ENCODE measurements around the gene NR2E3. TPM values are rescaled to one million over a fixed set of nuclear protein-coding genes. Genes with fewer than 3 reads are reported as not detected.

NR2E3 gene
- total and polyA plus RNA-seq, 11 donors, result 0.07 to 0.25 (median 0.16) TPM; not detected in 7

DNA sequence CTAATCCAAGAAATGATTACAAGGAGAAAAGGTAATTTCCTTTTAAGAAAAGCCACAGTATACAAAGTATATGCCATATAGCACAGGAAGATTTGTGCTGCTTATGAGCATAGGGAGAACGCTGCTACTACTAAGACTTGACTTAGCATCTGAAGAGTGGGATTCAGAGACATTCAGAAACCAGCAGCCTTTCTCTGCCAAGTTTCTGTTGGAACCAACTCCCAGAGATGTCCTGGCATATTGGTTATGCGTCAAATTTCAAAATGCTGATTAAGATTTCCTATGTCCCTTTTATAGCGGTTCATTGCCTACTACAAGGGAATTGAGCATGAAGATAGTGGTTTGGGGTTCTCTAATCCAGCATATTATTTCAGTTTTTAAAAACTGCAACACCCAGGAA lies 4.9 kb downstream of the NR2E3 start:
- intact Hi-C loops (cut with DNase I), result no loop called here
- H3K27ac ChIP-seq, result no peak overlapping the region
- 88 to 94% (median 89%) methylated on average over 3 of the region's 3 CpGs for WGBS, 4 donors
- H3K9me3 ChIP-seq, result peaks cover 0 to 18% (median 6%) of the 10 kb centered on the region in 12 donors
- no peak for ATAC-seq
- TF ChIP-seq, protein P1, sequence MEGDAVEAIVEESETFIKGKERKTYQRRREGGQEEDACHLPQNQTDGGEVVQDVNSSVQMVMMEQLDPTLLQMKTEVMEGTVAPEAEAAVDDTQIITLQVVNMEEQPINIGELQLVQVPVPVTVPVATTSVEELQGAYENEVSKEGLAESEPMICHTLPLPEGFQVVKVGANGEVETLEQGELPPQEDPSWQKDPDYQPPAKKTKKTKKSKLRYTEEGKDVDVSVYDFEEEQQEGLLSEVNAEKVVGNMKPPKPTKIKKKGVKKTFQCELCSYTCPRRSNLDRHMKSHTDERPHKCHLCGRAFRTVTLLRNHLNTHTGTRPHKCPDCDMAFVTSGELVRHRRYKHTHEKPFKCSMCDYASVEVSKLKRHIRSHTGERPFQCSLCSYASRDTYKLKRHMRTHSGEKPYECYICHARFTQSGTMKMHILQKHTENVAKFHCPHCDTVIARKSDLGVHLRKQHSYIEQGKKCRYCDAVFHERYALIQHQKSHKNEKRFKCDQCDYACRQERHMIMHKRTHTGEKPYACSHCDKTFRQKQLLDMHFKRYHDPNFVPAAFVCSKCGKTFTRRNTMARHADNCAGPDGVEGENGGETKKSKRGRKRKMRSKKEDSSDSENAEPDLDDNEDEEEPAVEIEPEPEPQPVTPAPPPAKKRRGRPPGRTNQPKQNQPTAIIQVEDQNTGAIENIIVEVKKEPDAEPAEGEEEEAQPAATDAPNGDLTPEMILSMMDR (IDR thresholded peaks at IDR 0.05), result no peak
- TF ChIP-seq POLR2A (IDR thresholded peaks at IDR 0.05), result no peak
- no peak for DNase-seq
- H3K4me1 ChIP-seq, result peaks cover 0 to 10% (median 0%) of the 10 kb centered on the region in 12 donors
- H3K4me3 ChIP-seq, result no peak overlapping the region
- H3K27me3 ChIP-seq, result no peaks in the 10 kb centered on the region
- H3K36me3 ChIP-seq, result no peaks in the 10 kb centered on the region

DNA sequence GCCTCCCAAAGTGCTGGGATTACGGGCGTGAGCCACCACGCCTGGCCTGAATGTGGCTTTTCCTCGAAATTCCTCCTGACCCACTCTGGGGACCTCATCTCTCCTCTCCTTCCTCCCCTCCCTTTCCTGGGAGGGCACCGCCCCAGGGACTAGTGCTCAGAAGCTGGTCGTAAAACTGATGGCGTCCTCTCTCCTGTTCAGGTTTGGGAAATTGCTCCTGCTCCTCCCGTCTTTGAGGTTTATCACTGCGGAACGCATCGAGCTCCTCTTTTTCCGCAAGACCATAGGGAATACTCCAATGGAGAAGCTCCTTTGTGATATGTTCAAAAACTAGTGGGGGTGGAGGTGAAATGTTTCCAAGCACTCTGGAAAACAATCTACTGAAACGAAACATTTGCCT lies 7.0 kb downstream of the NR2E3 start:
- no peak for TF ChIP-seq POLR2A (IDR thresholded peaks at IDR 0.05)
- TF ChIP-seq, protein P1 (IDR thresholded peaks at IDR 0.05), result no peak
- Histone ChIP-seq H3K27me3 (no peaks in the 10 kb centered on the region), H3K9me3 (peaks cover 0 to 38% (median 19%) of the 10 kb centered on the region in 12 donors), H3K36me3 (peaks cover 0 to 5% (median 3%) of the 10 kb centered on the region in 9 donors), H3K27ac (no peak overlapping the region), H3K4me1 (peaks cover 0 to 10% (median 0%) of the 10 kb centered on the region in 12 donors), H3K4me3 (no peak overlapping the region)
- ATAC-seq, result no peak
- intact Hi-C loops (cut with DNase I), result no loop called here
- no peak for DNase-seq
- WGBS, 4 donors, result 94 to 99% (median 95%) methylated on average over 13 of the region's 13 CpGs

DNA sequence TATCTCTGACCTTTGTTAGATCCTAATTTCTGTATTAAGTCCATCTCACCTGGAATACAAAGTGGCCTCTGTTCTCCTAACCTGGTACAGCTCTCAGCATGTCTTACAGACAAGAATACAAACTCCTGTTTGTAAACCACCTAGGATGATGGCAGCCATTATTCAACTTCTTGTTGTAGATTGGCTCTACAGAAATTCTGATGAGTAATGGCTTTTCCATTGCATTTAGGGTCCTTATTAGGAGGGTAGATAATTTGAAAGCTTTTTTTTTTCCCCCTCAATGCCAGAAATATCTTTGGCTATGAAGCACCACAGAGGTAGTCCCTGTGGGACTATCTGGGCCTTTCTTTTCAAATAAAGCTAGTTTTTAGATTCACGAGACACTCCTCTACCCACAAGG lies 9.8 kb downstream of the NR2E3 start:
- Histone ChIP-seq H3K36me3 (peaks cover 0 to 29% (median 19%) of the 10 kb centered on the region in 9 donors), H3K9me3 (peaks cover 0 to 51% (median 29%) of the 10 kb centered on the region in 12 donors), H3K4me1 (no peaks in the 10 kb centered on the region), H3K4me3 (no peak overlapping the region), H3K27me3 (no peaks in the 10 kb centered on the region), H3K27ac (no peak overlapping the region)
- TF ChIP-seq POLR2A (IDR thresholded peaks at IDR 0.05), result no peak
- TF ChIP-seq, protein P1 (IDR thresholded peaks at IDR 0.05), result no peak
- 93 to 100% (median 97%) methylated on average over 1 of the region's 1 CpG for WGBS, 4 donors
- no peak for DNase-seq
- ATAC-seq, result no peak
- intact Hi-C loops (cut with DNase I), result no loop called here

DNA sequence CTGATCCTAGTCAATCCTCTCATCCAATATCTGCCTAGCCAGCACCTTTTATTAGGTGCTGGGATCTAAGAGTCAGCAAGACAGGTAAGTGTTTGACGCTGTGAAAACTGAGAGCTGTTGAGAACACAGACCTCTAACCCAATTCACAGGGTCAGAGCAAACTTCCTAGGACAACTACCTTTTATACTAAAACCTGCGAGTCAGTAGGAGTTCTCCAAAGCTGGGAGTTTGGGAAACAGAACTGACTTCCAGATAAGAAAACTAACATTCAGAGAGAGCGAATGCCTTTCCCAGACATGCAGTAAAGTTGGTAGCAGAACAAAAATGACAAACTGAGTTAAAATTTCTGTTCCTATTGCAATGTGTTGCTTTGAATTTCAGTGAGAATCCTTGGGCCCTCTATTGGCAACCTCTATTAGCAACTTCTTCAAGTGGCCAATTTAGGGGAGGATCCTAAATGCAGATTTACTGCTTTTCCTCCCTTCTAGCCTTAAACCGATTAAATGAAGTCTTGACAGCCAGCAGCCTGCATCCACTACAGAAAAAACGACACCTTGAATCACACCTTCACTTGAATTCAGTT lies 11.3 kb downstream of the NR2E3 start:
- intact Hi-C loops (cut with DNase I), result no loop called here
- Histone ChIP-seq H3K4me1 (no peaks in the 10 kb centered on the region), H3K27ac (no peak overlapping the region), H3K27me3 (no peaks in the 10 kb centered on the region), H3K4me3 (no peak overlapping the region), H3K36me3 (peaks cover 0 to 45% (median 27%) of the 10 kb centered on the region in 9 donors), H3K9me3 (peaks cover 0 to 51% (median 29%) of the 10 kb centered on the region in 12 donors)
- DNase-seq, result no peak
- TF ChIP-seq POLR2A (IDR thresholded peaks at IDR 0.05), result no peak
- TF ChIP-seq, protein P1 (IDR thresholded peaks at IDR 0.05), result no peak
- no peak for ATAC-seq
- WGBS, 4 donors, result 86 to 93% (median 92%) methylated on average over 5 of the region's 5 CpGs

Measured in heart left ventricle (tissue), 16 donors.